ENCODE data around the gene MPHOSPH9.
A peak's percentile ranks its signal among the peaks of the same experiment; 100 is the strongest.

MPHOSPH9 gene, protein sequence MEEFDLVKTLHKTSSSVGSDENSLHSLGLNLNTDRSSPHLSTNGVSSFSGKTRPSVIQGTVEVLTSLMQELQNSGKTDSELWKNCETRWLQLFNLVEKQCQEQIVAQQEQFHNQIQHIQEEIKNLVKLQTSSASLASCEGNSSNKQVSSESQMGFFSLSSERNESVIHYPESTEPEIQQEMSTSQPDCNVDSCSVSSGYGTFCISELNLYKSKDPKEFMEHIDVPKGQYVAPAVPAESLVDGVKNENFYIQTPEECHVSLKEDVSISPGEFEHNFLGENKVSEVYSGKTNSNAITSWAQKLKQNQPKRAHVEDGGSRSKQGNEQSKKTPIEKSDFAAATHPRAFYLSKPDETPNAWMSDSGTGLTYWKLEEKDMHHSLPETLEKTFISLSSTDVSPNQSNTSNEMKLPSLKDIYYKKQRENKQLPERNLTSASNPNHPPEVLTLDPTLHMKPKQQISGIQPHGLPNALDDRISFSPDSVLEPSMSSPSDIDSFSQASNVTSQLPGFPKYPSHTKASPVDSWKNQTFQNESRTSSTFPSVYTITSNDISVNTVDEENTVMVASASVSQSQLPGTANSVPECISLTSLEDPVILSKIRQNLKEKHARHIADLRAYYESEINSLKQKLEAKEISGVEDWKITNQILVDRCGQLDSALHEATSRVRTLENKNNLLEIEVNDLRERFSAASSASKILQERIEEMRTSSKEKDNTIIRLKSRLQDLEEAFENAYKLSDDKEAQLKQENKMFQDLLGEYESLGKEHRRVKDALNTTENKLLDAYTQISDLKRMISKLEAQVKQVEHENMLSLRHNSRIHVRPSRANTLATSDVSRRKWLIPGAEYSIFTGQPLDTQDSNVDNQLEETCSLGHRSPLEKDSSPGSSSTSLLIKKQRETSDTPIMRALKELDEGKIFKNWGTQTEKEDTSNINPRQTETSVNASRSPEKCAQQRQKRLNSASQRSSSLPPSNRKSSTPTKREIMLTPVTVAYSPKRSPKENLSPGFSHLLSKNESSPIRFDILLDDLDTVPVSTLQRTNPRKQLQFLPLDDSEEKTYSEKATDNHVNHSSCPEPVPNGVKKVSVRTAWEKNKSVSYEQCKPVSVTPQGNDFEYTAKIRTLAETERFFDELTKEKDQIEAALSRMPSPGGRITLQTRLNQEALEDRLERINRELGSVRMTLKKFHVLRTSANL

DNA sequence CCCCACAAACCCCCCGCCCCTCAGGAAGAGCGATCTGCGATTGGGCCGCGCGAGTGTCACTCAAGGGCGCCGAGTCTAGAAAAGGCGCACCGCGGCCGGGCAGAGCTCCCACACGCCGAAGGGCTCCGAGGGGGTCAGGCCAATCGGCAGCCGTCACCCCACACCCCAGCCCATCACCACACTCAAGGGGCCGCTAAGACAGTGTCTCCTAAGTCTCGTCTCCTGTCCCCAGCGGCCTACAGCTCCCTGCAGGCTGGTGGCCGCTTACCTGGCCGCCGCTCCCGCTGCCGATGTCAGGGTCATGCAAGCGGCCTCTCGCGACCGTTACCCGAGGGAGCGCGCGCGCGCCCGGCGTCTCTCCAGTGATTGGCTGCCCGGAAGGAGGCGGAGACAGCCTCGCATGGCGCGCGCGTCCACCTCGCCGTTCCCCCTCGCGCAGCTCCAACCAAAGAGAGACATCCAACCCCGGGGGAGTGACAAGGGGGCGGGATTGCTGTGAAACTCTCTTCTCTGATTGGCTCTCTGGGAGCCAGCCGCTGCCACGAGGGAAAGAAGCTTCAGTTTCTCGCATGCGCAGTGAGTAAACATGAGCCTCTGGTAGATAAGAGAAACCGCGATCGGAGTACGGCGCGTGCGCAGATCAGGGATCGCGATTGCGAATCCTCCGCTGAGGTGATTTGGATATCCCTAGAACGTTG lies at the start of gene MPHOSPH9, which contains the start of gene MTRFR:
Gene MPHOSPH9, minus strand, starts transcription at position 335 of the 698 bp plus-strand sequence. CDS start 2,777 bp downstream, outside the sequence.
Gene MTRFR, plus strand, starts transcription at position 630 of the 698 bp plus-strand sequence. CDS start 20,239 bp downstream, outside the sequence.
- DNase-seq (ENCODE audit: low spot score): peak; percentile 98
- peak; percentile 90 for FAIRE-seq

DNA sequence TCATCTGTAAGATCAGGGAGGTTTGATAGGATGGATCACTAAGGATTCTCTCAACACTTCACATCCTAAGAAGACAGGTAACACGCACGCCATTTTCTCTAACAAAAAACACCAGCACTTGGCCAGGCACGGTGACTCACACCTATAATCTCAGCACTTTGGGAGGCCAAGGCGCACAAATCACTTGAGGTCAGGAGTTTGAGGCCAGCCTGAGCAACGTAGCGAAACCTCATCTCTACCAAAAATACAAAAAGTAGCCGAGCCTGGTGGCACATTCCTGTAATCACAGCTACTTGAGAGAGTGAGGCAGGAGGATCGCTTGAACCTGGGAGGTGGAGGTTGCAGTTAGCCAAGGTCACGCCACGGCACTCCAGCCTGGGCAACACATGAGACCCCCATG lies 49.2 kb upstream of the MPHOSPH9 start:
- no peak for FAIRE-seq
- DNase-seq (ENCODE audit: low spot score): no peak

DNA sequence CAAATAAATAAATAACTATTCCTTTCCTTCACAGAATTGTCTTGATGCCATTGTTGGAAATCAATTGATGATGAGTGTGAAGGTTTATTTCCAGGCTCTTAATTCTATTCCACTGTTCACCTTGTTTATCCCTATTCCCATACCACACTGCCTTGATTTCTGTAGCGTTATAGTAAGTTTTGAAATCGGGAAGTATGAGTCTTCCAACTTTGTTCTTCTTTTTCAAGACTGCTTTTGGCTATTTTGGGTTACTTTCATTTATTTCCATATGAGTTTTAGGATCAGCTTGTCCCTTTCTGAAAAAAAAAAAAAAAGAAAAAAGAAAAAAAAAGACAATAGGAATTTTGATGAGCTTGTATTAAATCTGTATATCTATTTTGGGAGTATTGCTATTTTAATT lies 48.0 kb upstream of the MPHOSPH9 start:
- DNase-seq (ENCODE audit: low spot score) (no peak), FAIRE-seq (no peak)

DNA sequence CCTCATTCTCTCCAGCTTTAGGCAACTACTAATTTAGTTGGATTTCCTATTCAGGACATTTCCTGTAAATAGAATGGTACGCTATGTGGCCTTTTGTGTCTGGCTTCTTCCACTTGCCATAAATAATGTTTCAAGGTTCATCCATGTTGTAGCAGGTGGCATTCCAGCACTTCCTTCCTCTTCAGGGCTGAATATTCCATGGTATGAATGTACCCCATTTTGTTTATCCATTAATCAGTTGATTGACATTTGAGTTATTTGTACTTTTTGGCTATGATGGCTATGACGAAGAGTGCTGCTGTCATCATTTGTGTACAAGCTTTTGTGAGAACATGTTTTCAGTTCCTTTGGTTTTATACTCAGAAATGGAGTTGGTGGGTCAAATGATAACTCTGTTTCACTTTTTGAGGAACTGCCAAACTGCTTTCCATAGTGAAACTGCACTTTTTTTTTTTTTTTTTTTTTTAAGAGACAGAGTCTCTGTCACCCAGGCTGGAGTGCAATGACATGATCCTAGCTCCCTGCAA lies 45.2 kb upstream of the MPHOSPH9 start:
- DNase-seq (ENCODE audit: low spot score) (no peak), FAIRE-seq (no peak)

DNA sequence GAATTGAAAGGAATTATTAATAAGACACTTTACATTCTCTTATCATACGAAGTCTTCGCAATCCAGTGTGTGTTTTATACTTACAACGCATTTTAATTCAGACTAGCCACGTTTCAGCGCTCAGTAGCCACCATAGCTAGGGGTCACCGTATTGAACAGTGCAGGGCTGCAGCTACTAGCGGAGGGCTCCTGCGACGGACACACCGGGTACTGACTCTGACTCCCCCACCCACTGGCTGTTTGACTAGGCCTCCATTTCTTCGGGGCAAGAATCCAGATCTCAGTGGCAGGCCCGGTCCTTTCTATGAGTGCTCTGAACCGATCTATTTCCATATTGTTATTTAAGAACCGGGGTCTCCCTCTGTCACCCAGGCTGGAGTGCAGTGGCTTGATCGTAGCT lies 40.2 kb upstream of the MPHOSPH9 start:
- no peak for FAIRE-seq

DNA sequence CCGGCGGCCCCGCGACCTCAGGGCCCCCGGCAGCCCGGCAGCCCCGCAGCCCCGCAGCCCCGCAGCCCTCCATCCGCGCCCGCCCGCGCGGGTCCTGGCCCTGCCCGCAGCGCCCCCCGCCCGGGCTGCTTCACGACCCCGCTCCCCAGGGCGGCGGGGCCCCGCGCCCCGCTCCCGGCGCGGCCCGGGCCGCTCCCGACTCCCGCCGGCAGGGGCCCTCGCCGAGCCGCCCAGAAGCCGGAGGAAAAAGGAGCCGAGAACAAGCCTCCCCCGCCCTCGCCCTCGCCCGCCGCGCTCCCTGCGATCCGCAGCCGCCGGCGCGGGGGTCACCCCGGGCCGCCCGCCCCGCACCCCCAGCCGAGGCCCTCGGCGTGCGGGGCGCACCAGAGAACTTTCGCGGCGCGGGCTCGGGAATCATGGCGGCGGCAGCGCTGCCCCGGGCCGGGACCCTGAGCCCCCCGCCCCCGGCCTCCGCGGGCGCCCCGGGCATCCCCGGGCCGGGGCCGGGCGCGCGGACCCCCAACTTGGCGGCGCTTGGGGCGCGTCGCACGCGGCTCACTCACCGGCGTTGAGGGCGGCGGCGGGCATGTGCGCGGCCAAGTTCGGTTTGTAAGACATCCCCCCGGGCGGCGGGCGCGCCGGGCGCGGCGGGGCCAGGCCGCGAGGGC lies 38.2 kb upstream of the MPHOSPH9 start:
- FAIRE-seq: no peak

More for the DNA sequence above, 40.2 kb upstream of the MPHOSPH9 start:
- no peak for DNase-seq (ENCODE audit: low spot score)

DNA sequence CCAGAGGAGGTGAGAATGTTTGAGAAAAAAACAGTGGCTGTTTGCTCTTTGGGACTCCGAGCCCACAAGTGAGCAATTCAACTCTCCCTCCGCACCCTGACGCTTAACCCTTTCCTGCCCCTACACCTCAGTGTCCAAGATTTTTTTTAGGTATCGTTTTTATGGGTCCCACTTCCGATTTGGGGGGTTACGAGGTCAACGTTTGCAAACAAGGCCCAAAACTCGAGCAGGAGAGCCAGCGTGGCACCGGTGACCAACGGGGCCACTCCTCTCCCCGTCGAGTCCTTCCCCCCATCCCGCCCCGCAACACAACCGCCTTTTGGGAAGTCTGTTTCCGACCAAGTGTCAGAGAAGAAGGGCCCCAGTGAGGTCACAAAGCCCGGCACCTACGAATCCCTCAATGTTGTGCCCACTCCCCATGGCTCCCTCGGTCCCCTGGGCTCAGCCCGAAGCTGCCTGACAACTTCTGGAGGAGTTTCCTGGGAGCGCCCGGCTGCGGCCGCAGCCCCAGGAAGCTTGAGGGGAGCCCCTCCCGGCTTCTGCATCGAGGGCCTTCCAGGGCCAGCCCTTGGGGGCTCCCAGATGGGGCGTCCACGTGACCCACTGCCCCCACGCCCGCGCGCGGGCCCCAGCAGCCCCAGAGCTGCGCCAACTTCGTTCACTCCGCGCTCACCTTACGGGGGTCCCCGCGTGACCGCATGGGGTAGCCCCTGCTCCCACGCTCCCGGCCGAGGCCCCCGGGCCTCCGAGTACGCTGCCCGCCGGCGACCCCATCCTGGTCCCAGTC lies 37.5 kb upstream of the MPHOSPH9 start:
- DNase-seq (ENCODE audit: low spot score) (peak; percentile 42), FAIRE-seq (no peak)

More for the DNA sequence above, 38.2 kb upstream of the MPHOSPH9 start:
- peak; percentile 89 for DNase-seq (ENCODE audit: low spot score)

GRCh38 chr12:123269896-123270213 lies 36.9 kb upstream of the MPHOSPH9 start:
- FAIRE-seq (no peak), DNase-seq (ENCODE audit: low spot score) (no peak)

DNA sequence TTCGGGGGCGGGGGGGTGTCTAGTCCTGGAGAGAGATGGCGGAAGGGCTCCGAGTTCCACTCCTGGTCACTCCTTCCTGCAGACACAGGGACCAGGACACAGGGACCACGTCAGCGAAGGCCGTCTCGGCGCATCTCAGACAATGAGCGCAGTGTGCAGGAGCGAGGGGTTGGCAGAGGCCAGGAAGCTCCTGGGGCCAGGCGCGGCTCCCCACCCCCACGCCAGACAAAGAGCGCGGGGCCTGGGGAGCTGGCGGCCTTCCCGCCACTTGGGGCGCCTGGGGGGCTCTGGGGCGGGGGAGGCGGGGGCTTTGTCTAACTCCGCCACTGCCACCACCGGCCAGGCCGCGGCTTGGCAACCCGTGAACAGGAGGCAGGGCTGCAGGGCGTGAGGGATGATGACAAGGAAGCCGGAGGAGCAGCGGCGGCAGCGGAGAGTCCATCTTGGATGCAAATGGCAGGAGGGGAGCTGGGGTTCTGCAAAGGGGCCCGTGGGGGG lies 36.5 kb upstream of the MPHOSPH9 start:
- FAIRE-seq (no peak), DNase-seq (ENCODE audit: low spot score) (no peak)

GRCh38 chr12:123268850-123269249 lies 35.9 kb upstream of the MPHOSPH9 start:
- FAIRE-seq (no peak), DNase-seq (ENCODE audit: low spot score) (no peak)

- no peak for FAIRE-seq
- DNase-seq (ENCODE audit: low spot score): no peak
Measured at GRCh38 chr12:123267991-123268843, 35.3 kb upstream of the MPHOSPH9 start.

DNA sequence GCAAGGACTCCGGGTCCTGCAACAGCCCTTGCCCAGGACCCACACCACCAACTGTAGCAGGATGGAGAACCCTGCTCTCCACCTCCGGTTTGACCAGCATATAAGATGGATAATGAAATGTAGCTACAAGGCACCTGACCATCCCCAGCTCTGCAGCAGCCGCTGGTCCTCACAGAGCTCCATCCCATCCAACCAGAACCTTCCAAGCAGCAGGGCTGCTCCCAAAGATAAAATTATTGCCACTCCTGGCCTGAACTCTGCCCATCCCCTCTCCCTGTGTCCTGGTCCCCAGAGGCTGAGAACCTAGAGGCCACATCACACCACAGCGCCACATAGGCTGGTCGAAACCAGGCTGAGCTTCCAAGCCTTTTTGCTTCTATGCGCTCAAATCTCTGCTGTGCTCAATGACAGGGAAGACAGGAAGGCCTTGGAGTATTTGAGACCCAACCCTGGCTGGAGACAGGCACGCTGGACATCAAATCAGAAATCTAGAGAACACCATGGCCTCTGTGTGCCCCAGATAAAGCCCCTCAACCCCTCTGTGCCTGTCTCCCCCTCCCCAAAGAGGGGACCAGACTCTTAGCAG lies 34.5 kb upstream of the MPHOSPH9 start:
- DNase-seq (ENCODE audit: low spot score): no peak
- FAIRE-seq: no peak

- no peak for FAIRE-seq
- no peak for DNase-seq (ENCODE audit: low spot score)
Measured at GRCh38 chr12:123266679-123267277, 33.8 kb upstream of the MPHOSPH9 start.

GRCh38 chr12:123265851-123266678 lies 33.1 kb upstream of the MPHOSPH9 start:
- no peak for DNase-seq (ENCODE audit: low spot score)
- FAIRE-seq: no peak

- no peak for DNase-seq (ENCODE audit: low spot score)
- FAIRE-seq: no peak
Measured at GRCh38 chr12:123264642-123265041, 31.7 kb upstream of the MPHOSPH9 start.

- no peak for FAIRE-seq
- no peak for DNase-seq (ENCODE audit: low spot score)
Measured at GRCh38 chr12:123263196-123263817, 30.4 kb upstream of the MPHOSPH9 start.
